RWPE2 (cell line): Measurements from ENCODE around the gene CEP192.

ENCODE experiments used
- ATAC-seq: fragments of 200-7000 bp; cut with Tn5 transposase; 3 replicates; pipeline ENCODE4 v1.9.1; 2021; ENCODE audit warnings: low read depth
- DNase-seq: peaks from one replicate; pipeline ENCODE4 v3.0.0-alpha.2; 2020; ENCODE audit warnings: low spot score
- H3K27ac ChIP-seq: fragments of 450-650 bp; 2 replicates; pipeline ENCODE4 v1.5.1; 2017; ENCODE audit warnings: mild to moderate bottlenecking; ENCODE audit not compliant: poor library complexity, severe bottlenecking
- H3K27me3 ChIP-seq: fragments of 250-450 bp; sonication (Bioruptor Pico); 2 replicates; pipeline ENCODE4 v1.5.1; 2021; ENCODE audit warnings: mild to moderate bottlenecking, moderate library complexity; ENCODE audit not compliant: insufficient read depth, poor library complexity, severe bottlenecking
- H3K36me3 ChIP-seq: fragments of 250-450 bp; sonication (Bioruptor Pico); 2 replicates; pipeline ENCODE4 v1.5.1; 2020; ENCODE audit warnings: low read depth, mild to moderate bottlenecking, moderate library complexity
- H3K4me1 ChIP-seq: fragments of 250-450 bp; sonication (Bioruptor Pico); 2 replicates; pipeline ENCODE4 v1.5.1; 2021; ENCODE audit warnings: mild to moderate bottlenecking, moderate library complexity; ENCODE audit not compliant: insufficient read depth, poor library complexity, severe bottlenecking
- H3K4me3 ChIP-seq: fragments of 250-450 bp; sonication (Bioruptor Pico); 2 replicates; pipeline ENCODE4 v1.5.1; 2021; ENCODE audit warnings: mild to moderate bottlenecking, moderate library complexity; ENCODE audit not compliant: severe bottlenecking
- H3K9me3 ChIP-seq: fragments of 250-450 bp; sonication (Bioruptor Pico); 2 replicates; pipeline ENCODE4 v1.5.1; 2021; ENCODE audit warnings: mild to moderate bottlenecking, moderate library complexity; ENCODE audit not compliant: severe bottlenecking
- TF ChIP-seq, protein P1 (sequence below): fragments of 450-650 bp; IDR thresholded peaks from one replicate; pipeline ENCODE4 v1.5.1; 2017; ENCODE audit warnings: mild to moderate bottlenecking, moderate library complexity; ENCODE audit not compliant: poor library complexity, severe bottlenecking

CEP192 gene

GRCh38 chr18:13165636-13166423 lies 174.7 kb downstream of the CEP192 start:
- ATAC-seq = no peak
- Histone ChIP-seq H3K36me3 (no peaks in the 10 kb centered on the region), H3K4me3 (no peak overlapping the region), H3K4me1 (no peaks in the 10 kb centered on the region), H3K27ac (no peak overlapping the region), H3K27me3 (peaks cover 4% of the 10 kb centered on the region), H3K9me3 (no peaks in the 10 kb centered on the region)
- no peak for DNase-seq
- TF ChIP-seq, protein P1, sequence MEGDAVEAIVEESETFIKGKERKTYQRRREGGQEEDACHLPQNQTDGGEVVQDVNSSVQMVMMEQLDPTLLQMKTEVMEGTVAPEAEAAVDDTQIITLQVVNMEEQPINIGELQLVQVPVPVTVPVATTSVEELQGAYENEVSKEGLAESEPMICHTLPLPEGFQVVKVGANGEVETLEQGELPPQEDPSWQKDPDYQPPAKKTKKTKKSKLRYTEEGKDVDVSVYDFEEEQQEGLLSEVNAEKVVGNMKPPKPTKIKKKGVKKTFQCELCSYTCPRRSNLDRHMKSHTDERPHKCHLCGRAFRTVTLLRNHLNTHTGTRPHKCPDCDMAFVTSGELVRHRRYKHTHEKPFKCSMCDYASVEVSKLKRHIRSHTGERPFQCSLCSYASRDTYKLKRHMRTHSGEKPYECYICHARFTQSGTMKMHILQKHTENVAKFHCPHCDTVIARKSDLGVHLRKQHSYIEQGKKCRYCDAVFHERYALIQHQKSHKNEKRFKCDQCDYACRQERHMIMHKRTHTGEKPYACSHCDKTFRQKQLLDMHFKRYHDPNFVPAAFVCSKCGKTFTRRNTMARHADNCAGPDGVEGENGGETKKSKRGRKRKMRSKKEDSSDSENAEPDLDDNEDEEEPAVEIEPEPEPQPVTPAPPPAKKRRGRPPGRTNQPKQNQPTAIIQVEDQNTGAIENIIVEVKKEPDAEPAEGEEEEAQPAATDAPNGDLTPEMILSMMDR = no peak

- Histone ChIP-seq H3K9me3 (no peaks in the 10 kb centered on the region), H3K36me3 (no peaks in the 10 kb centered on the region), H3K4me1 (no peaks in the 10 kb centered on the region), H3K4me3 (no peak overlapping the region), H3K27me3 (peaks cover 2% of the 10 kb centered on the region), H3K27ac (no peak overlapping the region)
- TF ChIP-seq, protein P1 = no peak
- DNase-seq (no peak), ATAC-seq (no peak)
These were observed 182.5 kb downstream of the CEP192 start for GRCh38 chr18:13173578-13174145.
